Glutamatergic neuron (in vitro differentiated cells): ENCODE measurements around the gene NRAS. TPM values are rescaled to one million over a fixed set of nuclear protein-coding genes. Genes with fewer than 3 reads are reported as not detected.

Source experiments
- DNase-seq: peaks from one replicate; pipeline ENCODE4 v3.0.0; 2022
- H3K27ac Mint-ChIP-seq: one replicate; pipeline ENCODE4 v1.8.0; 2020; ENCODE audit warnings: mild to moderate bottlenecking, mixed read lengths, inconsistent platforms; ENCODE audit not compliant: unreplicated experiment
- H3K27me3 Mint-ChIP-seq: one replicate; pipeline ENCODE4 v1.8.0; 2020; ENCODE audit warnings: mild to moderate bottlenecking, moderate library complexity, mixed read lengths, inconsistent platforms; ENCODE audit not compliant: unreplicated experiment
- H3K36me3 Mint-ChIP-seq: one replicate; pipeline ENCODE4 v1.8.0; 2020; ENCODE audit warnings: mild to moderate bottlenecking, mixed read lengths, inconsistent platforms; ENCODE audit not compliant: unreplicated experiment
- H3K4me1 Mint-ChIP-seq: one replicate; pipeline ENCODE4 v1.8.0; 2020; ENCODE audit warnings: mild to moderate bottlenecking, low read depth, mixed read lengths, inconsistent platforms; ENCODE audit not compliant: unreplicated experiment
- H3K4me3 Mint-ChIP-seq: one replicate; pipeline ENCODE4 v1.8.0; 2020; ENCODE audit warnings: mild to moderate bottlenecking, mixed read lengths, inconsistent platforms; ENCODE audit not compliant: unreplicated experiment
- H3K9me3 Mint-ChIP-seq: one replicate; pipeline ENCODE4 v1.8.0; 2020; ENCODE audit warnings: mild to moderate bottlenecking, moderate library complexity, mixed read lengths, inconsistent platforms; ENCODE audit not compliant: unreplicated experiment
- CTCF ChIP-seq: fragments of 200-600 bp; sonication (generic); IDR thresholded peaks from one replicate; pipeline ENCODE4 v1.5.0; 2021; ENCODE audit not compliant: partially characterized antibody, unreplicated experiment
- total RNA-seq: library from RNA; stranded (reverse); fragmentation: NEBNext Ultra II Directional; extraction: Animal tissue kit (Norgen Biotek cat#: 25700); gene quantifications from one replicate; pipeline ENCODE4 v1.2.1, GENCODE V29; 2021; ENCODE audit not compliant: unreplicated experiment

NRAS gene
- total RNA-seq, 1 donor from 2014 or later = 77.1 TPM

- H3K27me3 Mint-ChIP-seq = peaks cover 3% of the 10 kb centered on the region
- no peaks in the 10 kb centered on the region for H3K36me3 Mint-ChIP-seq
- TF ChIP-seq CTCF = no peak
- H3K4me1 Mint-ChIP-seq = peaks cover 5% of the 10 kb centered on the region
- no peaks in the 10 kb centered on the region for H3K9me3 Mint-ChIP-seq
- no peak overlapping the region for H3K4me3 Mint-ChIP-seq
- no peak for DNase-seq
- H3K27ac Mint-ChIP-seq = no peak overlapping the region
Measured at GRCh38 chr1:114718661-114719423, 2.3 kb upstream of the NRAS start.

GRCh38 chr1:114715952-114716303, 643 bp downstream of the NRAS start:
- no peak for TF ChIP-seq CTCF
- Mint-ChIP-seq H3K27ac (peak overlapping the region; percentile 100), H3K36me3 (no peaks in the 10 kb centered on the region), H3K27me3 (peaks cover 3% of the 10 kb centered on the region), H3K4me3 (peak overlapping the region; percentile 99), H3K9me3 (no peaks in the 10 kb centered on the region), H3K4me1 (peaks cover 5% of the 10 kb centered on the region)
- no peak for DNase-seq

- Mint-ChIP-seq H3K4me3 (no peak overlapping the region), H3K27ac (no peak overlapping the region), H3K27me3 (peaks cover 2% of the 10 kb centered on the region), H3K36me3 (no peaks in the 10 kb centered on the region), H3K9me3 (peaks cover 1% of the 10 kb centered on the region), H3K4me1 (peaks cover 5% of the 10 kb centered on the region)
- TF ChIP-seq CTCF = no peak
- DNase-seq = no peak
Measured at GRCh38 chr1:114712977-114713376, 3.6 kb downstream of the NRAS start.

- no peak for TF ChIP-seq CTCF
- peaks cover 2% of the 10 kb centered on the region for H3K27me3 Mint-ChIP-seq
Measured at GRCh38 chr1:114710360-114710759, 6.2 kb downstream of the NRAS start.

GRCh38 chr1:114707604-114708003, 9.0 kb downstream of the NRAS start:
- no peak for TF ChIP-seq CTCF
- H3K4me1 Mint-ChIP-seq = no peaks in the 10 kb centered on the region
- H3K27me3 Mint-ChIP-seq = peaks cover 2% of the 10 kb centered on the region
- H3K4me3 Mint-ChIP-seq = no peak overlapping the region
- no peaks in the 10 kb centered on the region for H3K36me3 Mint-ChIP-seq
- no peak for DNase-seq
- H3K9me3 Mint-ChIP-seq = peaks cover 1% of the 10 kb centered on the region
- no peak overlapping the region for H3K27ac Mint-ChIP-seq

More at GRCh38 chr1:114710360-114710759, 6.2 kb downstream of the NRAS start:
- H3K36me3 Mint-ChIP-seq = no peaks in the 10 kb centered on the region
- no peaks in the 10 kb centered on the region for H3K4me1 Mint-ChIP-seq
- DNase-seq = no peak
- H3K4me3 Mint-ChIP-seq = no peak overlapping the region
- no peak overlapping the region for H3K27ac Mint-ChIP-seq
- peaks cover 1% of the 10 kb centered on the region for H3K9me3 Mint-ChIP-seq
